Glutamatergic neuron (in vitro differentiated cells): ENCODE results near the gene PPFIA1. TPM values are rescaled to one million over a fixed set of nuclear protein-coding genes. Genes with fewer than 3 reads are reported as not detected.

Experiments
- DNase-seq: peaks from one replicate; pipeline ENCODE4 v3.0.0; 2022
- H3K27ac Mint-ChIP-seq: one replicate; pipeline ENCODE4 v1.8.0; 2020; ENCODE audit warnings: mild to moderate bottlenecking, mixed read lengths, inconsistent platforms; ENCODE audit not compliant: unreplicated experiment
- H3K27me3 Mint-ChIP-seq: one replicate; pipeline ENCODE4 v1.8.0; 2020; ENCODE audit warnings: mild to moderate bottlenecking, moderate library complexity, mixed read lengths, inconsistent platforms; ENCODE audit not compliant: unreplicated experiment
- H3K36me3 Mint-ChIP-seq: one replicate; pipeline ENCODE4 v1.8.0; 2020; ENCODE audit warnings: mild to moderate bottlenecking, mixed read lengths, inconsistent platforms; ENCODE audit not compliant: unreplicated experiment
- H3K4me1 Mint-ChIP-seq: one replicate; pipeline ENCODE4 v1.8.0; 2020; ENCODE audit warnings: mild to moderate bottlenecking, low read depth, mixed read lengths, inconsistent platforms; ENCODE audit not compliant: unreplicated experiment
- H3K4me3 Mint-ChIP-seq: one replicate; pipeline ENCODE4 v1.8.0; 2020; ENCODE audit warnings: mild to moderate bottlenecking, mixed read lengths, inconsistent platforms; ENCODE audit not compliant: unreplicated experiment
- H3K9me3 Mint-ChIP-seq: one replicate; pipeline ENCODE4 v1.8.0; 2020; ENCODE audit warnings: mild to moderate bottlenecking, moderate library complexity, mixed read lengths, inconsistent platforms; ENCODE audit not compliant: unreplicated experiment
- CTCF ChIP-seq: fragments of 200-600 bp; sonication (generic); IDR thresholded peaks from one replicate; pipeline ENCODE4 v1.5.0; 2021; ENCODE audit not compliant: partially characterized antibody, unreplicated experiment
- total RNA-seq: library from RNA; stranded (reverse); fragmentation: NEBNext Ultra II Directional; extraction: Animal tissue kit (Norgen Biotek cat#: 25700); gene quantifications from one replicate; pipeline ENCODE4 v1.2.1, GENCODE V29; 2021; ENCODE audit not compliant: unreplicated experiment

PPFIA1 gene
- total RNA-seq, 1 donor from 2014 or later: 98.6 TPM

DNA sequence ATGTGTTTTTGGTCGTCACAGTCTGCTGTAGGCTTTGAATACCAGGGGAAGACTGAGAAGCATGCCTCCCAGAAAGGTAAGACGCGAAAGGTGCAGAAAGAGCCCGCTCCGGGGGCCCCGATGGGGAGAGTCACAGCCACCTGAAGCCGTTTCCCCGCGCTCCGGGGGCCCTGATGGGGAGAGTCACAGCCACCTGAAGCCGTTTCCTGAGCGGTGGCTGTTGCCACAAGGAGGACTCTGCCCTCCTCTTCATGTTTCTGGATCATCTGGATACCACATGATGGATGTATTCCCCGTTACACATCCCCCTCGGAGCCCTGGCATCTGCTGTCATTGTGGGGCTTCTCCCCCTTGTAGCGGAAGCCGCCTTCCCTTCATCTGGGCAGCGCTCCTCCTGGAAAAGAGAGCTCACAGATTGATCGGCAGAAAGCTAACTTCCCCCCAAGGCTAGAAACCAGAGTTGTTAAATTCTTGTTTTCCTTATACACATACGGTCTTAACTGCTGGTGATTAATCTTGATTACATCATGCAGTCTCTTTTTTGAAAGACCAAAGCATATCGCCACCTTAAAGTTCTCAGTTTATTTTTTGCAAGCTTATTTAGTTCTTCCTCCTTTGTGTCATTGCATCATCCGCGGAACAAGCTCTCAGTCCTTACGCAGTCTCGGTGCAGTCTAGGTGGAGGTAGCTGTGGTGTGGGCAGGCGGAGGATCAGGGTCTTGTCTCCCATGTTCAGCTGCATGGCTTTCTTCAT is 145.3 kb downstream of the PPFIA1 start:
- H3K27ac Mint-ChIP-seq: no peak overlapping the region
- H3K27me3 Mint-ChIP-seq: no peaks in the 10 kb centered on the region
- H3K9me3 Mint-ChIP-seq: peaks cover 3% of the 10 kb centered on the region
- no peak overlapping the region for H3K4me3 Mint-ChIP-seq
- TF ChIP-seq CTCF: no peak
- no peaks in the 10 kb centered on the region for H3K36me3 Mint-ChIP-seq
- DNase-seq: no peak
- no peaks in the 10 kb centered on the region for H3K4me1 Mint-ChIP-seq

DNA sequence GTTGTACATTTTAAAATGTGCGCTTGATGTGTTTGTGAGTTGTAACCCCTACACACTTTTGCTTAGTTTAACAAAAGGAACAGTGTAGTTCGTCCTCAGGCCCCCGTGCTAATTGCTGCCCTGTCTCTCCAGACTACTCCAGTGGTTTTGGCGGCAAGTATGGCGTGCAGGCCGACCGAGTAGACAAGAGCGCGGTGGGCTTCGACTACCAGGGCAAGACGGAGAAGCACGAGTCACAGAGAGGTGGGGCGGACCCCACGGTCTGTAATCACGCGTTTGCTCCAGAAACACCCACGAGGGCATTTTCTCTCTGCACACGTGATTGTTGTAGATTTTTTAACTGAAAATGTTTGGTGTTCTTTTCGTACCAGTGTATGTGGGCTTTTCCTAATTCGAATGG is 146.4 kb downstream of the PPFIA1 start:
- H3K36me3 Mint-ChIP-seq: peaks cover 3% of the 10 kb centered on the region
- no peak for TF ChIP-seq CTCF
- no peaks in the 10 kb centered on the region for H3K27me3 Mint-ChIP-seq
- no peak overlapping the region for H3K27ac Mint-ChIP-seq
- H3K4me1 Mint-ChIP-seq: no peaks in the 10 kb centered on the region
- peaks cover 1% of the 10 kb centered on the region for H3K9me3 Mint-ChIP-seq
- H3K4me3 Mint-ChIP-seq: no peak overlapping the region
- DNase-seq: no peak

GRCh38 chr11:70418130-70418529 is 147.6 kb downstream of the PPFIA1 start:
- TF ChIP-seq CTCF: no peak
- H3K4me1 Mint-ChIP-seq: peaks cover 5% of the 10 kb centered on the region
- H3K36me3 Mint-ChIP-seq: peaks cover 4% of the 10 kb centered on the region
- no peaks in the 10 kb centered on the region for H3K9me3 Mint-ChIP-seq
- peaks cover 5% of the 10 kb centered on the region for H3K27me3 Mint-ChIP-seq
- no peak for DNase-seq
- no peak overlapping the region for H3K27ac Mint-ChIP-seq
- H3K4me3 Mint-ChIP-seq: no peak overlapping the region

DNA sequence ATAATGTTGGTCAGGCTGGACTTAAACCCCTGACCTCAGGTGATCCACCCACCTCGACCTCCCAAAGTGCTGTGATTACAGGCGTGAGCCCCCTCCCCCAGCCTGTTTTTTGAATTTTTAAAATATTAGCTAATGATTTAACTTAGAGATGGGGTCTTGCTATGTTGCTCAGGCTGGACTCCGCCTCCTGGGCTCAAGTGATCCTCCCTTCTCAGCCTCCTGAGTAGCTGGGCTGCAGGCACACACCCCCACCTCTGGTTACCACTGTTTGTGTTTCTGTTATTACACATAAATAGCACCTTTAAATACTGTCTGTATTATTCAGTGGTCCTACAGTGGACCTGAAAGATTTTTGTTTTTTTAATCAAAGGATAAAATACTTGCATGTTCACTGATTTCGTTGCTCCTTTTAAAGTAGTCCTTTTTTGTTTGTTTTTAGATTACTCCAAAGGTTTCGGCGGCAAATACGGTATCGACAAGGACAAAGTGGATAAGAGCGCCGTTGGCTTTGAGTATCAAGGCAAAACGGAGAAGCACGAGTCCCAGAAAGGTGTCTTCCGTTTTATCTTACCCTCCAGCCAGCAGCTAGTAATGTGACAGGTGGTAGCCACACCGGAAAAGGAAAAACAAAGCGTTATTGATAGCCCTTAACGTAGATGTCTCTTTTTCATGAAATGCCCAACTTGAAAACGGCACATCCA is 149.0 kb downstream of the PPFIA1 start:
- Mint-ChIP-seq H3K27ac (no peak overlapping the region), H3K4me1 (peaks cover 10% of the 10 kb centered on the region), H3K36me3 (peaks cover 4% of the 10 kb centered on the region), H3K9me3 (peaks cover 3% of the 10 kb centered on the region), H3K27me3 (peaks cover 8% of the 10 kb centered on the region), H3K4me3 (no peak overlapping the region)
- TF ChIP-seq CTCF: no peak
- DNase-seq: no peak

- no peak overlapping the region for H3K4me3 Mint-ChIP-seq
- peaks cover 4% of the 10 kb centered on the region for H3K9me3 Mint-ChIP-seq
- peaks cover 14% of the 10 kb centered on the region for H3K4me1 Mint-ChIP-seq
- peaks cover 4% of the 10 kb centered on the region for H3K36me3 Mint-ChIP-seq
- peaks cover 8% of the 10 kb centered on the region for H3K27me3 Mint-ChIP-seq
- TF ChIP-seq CTCF: no peak
- no peak for DNase-seq
- no peak overlapping the region for H3K27ac Mint-ChIP-seq
Observed at GRCh38 chr11:70420008-70420464, 149.5 kb downstream of the PPFIA1 start.
